Skeletal muscle cell (primary cell): ENCODE measurements around the gene C11orf24.
"Not testable (repeated sequence)": the region's sequence is repeated elsewhere in the genome, so short reads cannot be mapped to it uniquely, and the experiment has no call there.

Experiments used
- DNase-seq: peaks from one replicate; pipeline ENCODE4 v3.0.0-alpha.2; 2010; ENCODE audit warnings: low read depth
- H3K4me3 ChIP-seq: 2 replicates; pipeline ENCODE4 v1.5.1; 2011; ENCODE audit warnings: low read depth, mild to moderate bottlenecking, control low read depth, low read length, moderate library complexity

C11orf24 gene

GRCh38 chr11:68300076-68300830 is 28.5 kb upstream of the C11orf24 start:
- no peak for DNase-seq
- H3K4me3 ChIP-seq = no peak overlapping the region

GRCh38 chr11:68299517-68299879 is 27.7 kb upstream of the C11orf24 start:
- H3K4me3 ChIP-seq, DNase-seq: not testable (repeated sequence)

- no peak for DNase-seq
Measured at GRCh38 chr11:68298659-68299516, 27.1 kb upstream of the C11orf24 start.

GRCh38 chr11:68297812-68298658 is 26.3 kb upstream of the C11orf24 start:
- no peak for DNase-seq
- H3K4me3 ChIP-seq = no peak overlapping the region

More at GRCh38 chr11:68298659-68299516, 27.1 kb upstream of the C11orf24 start:
- no peak overlapping the region for H3K4me3 ChIP-seq

- DNase-seq = no peak
- H3K4me3 ChIP-seq = no peak overlapping the region
Measured at GRCh38 chr11:68297494-68297811, 25.7 kb upstream of the C11orf24 start.

GRCh38 chr11:68297052-68297378 is 25.2 kb upstream of the C11orf24 start:
- no peak overlapping the region for H3K4me3 ChIP-seq
- no peak for DNase-seq

DNA sequence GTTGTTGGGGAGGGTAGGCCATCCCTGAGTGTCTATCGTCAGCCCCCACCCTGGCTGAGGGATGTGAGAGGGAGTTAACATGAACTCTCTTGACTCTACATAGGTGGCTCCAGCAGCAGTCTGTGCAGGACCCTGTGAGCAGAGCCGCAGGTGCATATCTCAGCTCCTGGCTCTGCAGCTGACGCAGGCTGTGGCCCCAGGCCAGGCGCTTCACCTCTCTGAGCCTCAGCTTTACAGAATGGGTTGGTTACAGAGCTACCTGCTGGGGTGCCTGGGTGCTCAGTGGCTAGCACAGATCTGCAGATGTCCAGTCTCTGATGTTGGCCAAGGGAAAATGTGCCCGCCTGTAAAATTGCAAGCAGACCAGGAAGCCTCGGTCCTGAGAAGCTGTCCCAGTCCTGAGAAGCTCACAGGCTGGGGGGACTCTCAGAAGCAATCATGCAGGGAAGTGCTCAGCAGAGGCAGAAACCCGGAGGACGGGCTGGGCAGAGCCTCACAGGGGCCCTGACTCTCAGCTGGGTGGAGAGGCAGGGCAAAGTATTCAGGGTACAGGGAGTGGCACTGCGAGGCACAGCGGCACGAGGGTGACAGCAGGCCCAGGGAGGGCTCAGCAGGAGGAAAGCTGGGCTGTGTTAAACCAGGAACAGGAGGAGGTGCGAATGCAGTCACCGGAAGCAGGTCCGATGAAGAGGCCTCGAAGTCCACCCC is 24.7 kb upstream of the C11orf24 start:
- DNase-seq = no peak
- no peak overlapping the region for H3K4me3 ChIP-seq

- no peak overlapping the region for H3K4me3 ChIP-seq
- no peak for DNase-seq
Measured at GRCh38 chr11:68295940-68296339, 24.2 kb upstream of the C11orf24 start.

DNA sequence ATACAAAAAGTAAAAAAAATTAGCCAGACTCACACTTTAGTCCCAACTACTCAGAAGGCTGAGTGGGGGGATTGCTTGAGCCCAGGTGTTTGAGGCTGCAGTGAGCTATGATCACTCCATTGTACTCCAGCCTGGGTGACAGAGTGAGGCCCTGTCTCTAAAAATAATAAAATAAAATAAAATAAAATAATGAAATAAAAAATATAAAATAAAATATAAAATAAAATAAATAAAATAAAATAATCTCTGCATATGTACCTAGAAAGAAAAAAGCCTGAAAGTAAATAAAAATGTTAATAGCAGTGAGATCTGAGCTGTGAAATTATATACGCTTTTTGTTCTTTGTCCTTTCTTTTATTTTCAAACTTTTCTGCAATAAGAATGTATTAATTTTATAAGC is 23.5 kb upstream of the C11orf24 start:
- H3K4me3 ChIP-seq = no peak overlapping the region
- DNase-seq = no peak

DNA sequence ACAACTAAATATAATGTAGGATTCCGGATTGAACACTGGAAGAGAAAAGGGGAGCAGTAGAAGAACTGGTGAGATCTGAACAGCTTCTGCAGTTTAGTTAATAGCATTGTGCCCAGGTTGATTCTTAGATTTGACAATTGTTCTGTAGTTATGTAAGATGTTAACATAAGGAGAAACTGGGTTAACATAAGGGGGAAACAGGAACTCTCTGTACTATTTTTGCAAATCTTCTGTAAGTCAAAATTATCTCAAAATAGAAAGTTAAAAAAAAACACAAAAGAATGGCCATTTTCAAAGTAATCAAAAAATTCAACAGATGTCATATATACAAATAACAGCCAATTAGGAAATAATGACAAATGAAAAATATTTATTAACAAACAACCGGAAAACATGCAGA is 21.9 kb upstream of the C11orf24 start:
- DNase-seq = no peak
- H3K4me3 ChIP-seq = no peak overlapping the region

DNA sequence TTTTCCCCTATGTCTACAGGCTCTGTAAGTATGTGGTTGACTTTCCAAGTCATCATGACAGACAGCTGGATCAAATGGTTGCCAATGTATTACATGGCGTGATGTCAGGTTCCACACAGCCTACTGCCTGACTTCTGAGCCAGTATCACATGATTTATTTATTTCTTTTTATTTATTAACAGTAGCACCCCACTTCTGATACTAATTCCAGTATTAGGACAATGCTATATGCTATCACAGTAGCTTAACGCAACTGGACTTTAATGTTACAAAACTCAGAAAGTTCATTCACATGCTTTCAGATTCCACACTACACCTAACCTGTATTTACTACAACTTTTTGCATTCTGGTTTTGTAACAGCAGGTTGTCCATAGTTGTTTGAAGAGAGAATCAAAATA is 17.7 kb upstream of the C11orf24 start:
- DNase-seq = no peak
- no peak overlapping the region for H3K4me3 ChIP-seq

GRCh38 chr11:68287419-68287818 is 15.6 kb upstream of the C11orf24 start:
- no peak for DNase-seq

GRCh38 chr11:68284588-68284987 is 12.8 kb upstream of the C11orf24 start:
- DNase-seq, H3K4me3 ChIP-seq: not testable (repeated sequence)

More at GRCh38 chr11:68287419-68287818, 15.6 kb upstream of the C11orf24 start:
- no peak overlapping the region for H3K4me3 ChIP-seq

- H3K4me3 ChIP-seq = no peak overlapping the region
- no peak for DNase-seq
Measured at GRCh38 chr11:68282861-68283230, 11.1 kb upstream of the C11orf24 start.

- no peak for DNase-seq
- no peak overlapping the region for H3K4me3 ChIP-seq
Measured at GRCh38 chr11:68282141-68282860, 10.5 kb upstream of the C11orf24 start.

GRCh38 chr11:68279676-68280075 is 7.9 kb upstream of the C11orf24 start:
- DNase-seq = no peak
- no peak overlapping the region for H3K4me3 ChIP-seq

- no peak for DNase-seq
- H3K4me3 ChIP-seq = no peak overlapping the region
Measured at GRCh38 chr11:68276861-68277260, 5.1 kb upstream of the C11orf24 start.

DNA sequence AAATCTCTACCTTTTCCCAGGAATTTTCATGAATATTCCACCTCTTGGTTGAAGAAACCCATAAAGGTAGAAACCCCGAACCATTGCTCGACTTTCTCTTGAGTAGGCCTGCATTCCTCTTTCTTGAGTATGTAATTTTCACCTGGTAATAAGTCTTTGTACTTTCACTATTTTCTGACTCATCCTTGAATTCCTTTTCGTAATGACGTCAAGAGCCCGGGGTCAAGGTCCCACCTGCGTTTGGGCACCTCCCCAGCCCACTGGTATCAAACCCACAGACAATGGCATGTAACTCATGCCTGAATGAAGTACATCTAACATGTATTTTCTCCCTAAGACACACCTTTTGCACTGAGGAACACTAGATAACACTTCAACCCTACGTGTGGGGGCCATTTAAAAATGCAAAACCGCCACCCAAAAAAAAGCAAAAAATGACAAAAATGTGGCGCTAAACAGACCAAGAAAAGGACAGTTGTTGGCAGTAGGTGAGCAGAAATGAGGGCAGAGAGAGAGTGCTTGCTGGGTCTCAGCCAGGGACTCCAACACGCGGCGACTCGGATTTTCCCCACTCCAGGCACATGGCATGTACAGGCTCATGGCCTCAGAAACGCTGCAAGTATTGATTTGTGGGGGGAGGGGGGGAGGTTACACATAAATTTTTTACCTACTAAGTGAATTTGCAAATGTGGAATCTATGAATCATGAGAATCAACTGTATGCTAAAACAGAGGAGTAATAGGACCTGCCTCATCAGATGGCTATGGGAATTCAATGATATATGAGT is 4.1 kb upstream of the C11orf24 start:
- DNase-seq = no peak
- H3K4me3 ChIP-seq = no peak overlapping the region
